Activated B cell treated with CpG ODN at 0.5 μM for 24 hours (primary cell): Measurements from ENCODE around the gene ROMO1. TPM values are rescaled to one million over a fixed set of nuclear protein-coding genes. Genes with fewer than 3 reads are reported as not detected.
A peak's percentile ranks its signal among the peaks of the same experiment; 100 is the strongest.

Source experiments
- ATAC-seq: fragments of 200-7000 bp; cut with Tn5 transposase; one replicate; pipeline ENCODE4 v1.10.0; 2021; ENCODE audit warnings: low read depth, mild to moderate bottlenecking, moderate library complexity
- CTCF ChIA-PET: fragments of 350-600 bp; sonication (Branson Sonifier 250); formaldehyde crosslinking; loops from one replicate; lab custom pipeline; 2021; ENCODE audit warnings: antibody characterized with exemption; lab: Charles Lee
- POLR2A ChIA-PET: fragments of 350-600 bp; sonication (Branson Sonifier 250); formaldehyde crosslinking; loops from one replicate; lab custom pipeline; 2021; ENCODE audit warnings: antibody characterized with exemption; lab: Charles Lee
- DNase-seq: peaks from one replicate; pipeline ENCODE4 v3.0.0; 2022
- H3K27ac Mint-ChIP-seq: one replicate; pipeline ENCODE4 v1.8.0; 2020; ENCODE audit warnings: mixed read lengths
- H3K27me3 Mint-ChIP-seq: one replicate; pipeline ENCODE4 v1.8.0; 2021; ENCODE audit warnings: mixed read lengths
- H3K36me3 Mint-ChIP-seq: one replicate; pipeline ENCODE4 v1.8.0; 2021; ENCODE audit warnings: low read depth, mixed read lengths
- H3K4me1 Mint-ChIP-seq: one replicate; pipeline ENCODE4 v1.8.0; 2021; ENCODE audit warnings: mixed read lengths
- H3K4me3 Mint-ChIP-seq: one replicate; pipeline ENCODE4 v1.8.0; 2020; ENCODE audit warnings: mild to moderate bottlenecking, mixed read lengths
- H3K9me3 Mint-ChIP-seq: one replicate; pipeline ENCODE4 v1.8.0; 2020; ENCODE audit warnings: mixed read lengths
- CTCF ChIP-seq: fragments of 200-600 bp; IDR thresholded peaks from one replicate; pipeline ENCODE4 v1.8.0; 2022; ENCODE audit warnings: antibody characterized with exemption, mild to moderate bottlenecking
- intact Hi-C: fragments of 100-400 bp; cut with micrococcal nuclease; formaldehyde crosslinking; loops from one replicate; pipeline ENCODE4 v1.15.1; 2024
- total RNA-seq: library from RNA; stranded (reverse); gene quantifications from 2 replicates; pipeline ENCODE4 v1.2.3, GENCODE V29; 2022

ROMO1 gene
- total RNA-seq, 1 donor from 2014 or later = 96.8 TPM

- Mint-ChIP-seq H3K4me1 (peaks cover 47% of the 10 kb centered on the region), H3K9me3 (no peaks in the 10 kb centered on the region), H3K36me3 (peaks cover 87% of the 10 kb centered on the region), H3K4me3 (peak overlapping the region; percentile 0), H3K27ac (peak overlapping the region; percentile 41), H3K27me3 (no peaks in the 10 kb centered on the region)
- ChIA-PET POLR2A (interaction anchor here (1.0 to 12.0 kb wide), 4 partner anchors 23 to 37 kb away, joined by 3 to 764 read pairs (median 5); partner anchors contain the start of genes NFS1, PHF20 and ROMO1), CTCF (no interaction called here)
- no peak for ATAC-seq
- no peak for DNase-seq
- no peak for TF ChIP-seq CTCF
- intact Hi-C loops = loop anchor here (2.0 kb wide), 2 partner anchors 14 to 26 kb away; no protein-coding TSS in a partner anchor
Measured at GRCh38 chr20:35734374-35734773, 35.2 kb downstream of the ROMO1 start.

- H3K4me3 Mint-ChIP-seq = no peak overlapping the region
- H3K27ac Mint-ChIP-seq = peak overlapping the region; percentile 41
- H3K27me3 Mint-ChIP-seq = no peaks in the 10 kb centered on the region
- DNase-seq = no peak
- CTCF ChIA-PET = no interaction called here
- POLR2A ChIA-PET = interaction anchor here (1.0 to 12.0 kb wide), 5 partner anchors 23 to 219 kb away, joined by 3 to 764 read pairs (median 5); partner anchors contain the start of genes NFS1, PHF20, ROMO1 and SCAND1
- H3K36me3 Mint-ChIP-seq = peaks cover 87% of the 10 kb centered on the region
- TF ChIP-seq CTCF = no peak
- H3K4me1 Mint-ChIP-seq = peaks cover 52% of the 10 kb centered on the region
- no peaks in the 10 kb centered on the region for H3K9me3 Mint-ChIP-seq
- no peak for ATAC-seq
- intact Hi-C loops = loop anchor here (2.0 kb wide), 2 partner anchors 14 to 26 kb away; no protein-coding TSS in a partner anchor
Measured at GRCh38 chr20:35734777-35735649, 35.8 kb downstream of the ROMO1 start.

- TF ChIP-seq CTCF = no peak
- CTCF ChIA-PET = no interaction called here
- no peaks in the 10 kb centered on the region for H3K27me3 Mint-ChIP-seq
- peaks cover 55% of the 10 kb centered on the region for H3K4me1 Mint-ChIP-seq
- H3K36me3 Mint-ChIP-seq = peaks cover 87% of the 10 kb centered on the region
- H3K27ac Mint-ChIP-seq = no peak overlapping the region
- DNase-seq (no peak), ATAC-seq (no peak)
- POLR2A ChIA-PET = interaction anchor here (0.7 to 12.0 kb wide), 6 partner anchors 16 to 218 kb away, joined by 3 to 764 read pairs (median 4); partner anchors contain the start of genes NFS1, PHF20, ROMO1 and SCAND1
- H3K9me3 Mint-ChIP-seq = no peaks in the 10 kb centered on the region
- no peak overlapping the region for H3K4me3 Mint-ChIP-seq
- intact Hi-C loops = loop anchor here (2.0 kb wide), 2 partner anchors 15 to 27 kb away; no protein-coding TSS in a partner anchor
Measured at GRCh38 chr20:35735826-35736470, 36.7 kb downstream of the ROMO1 start.

GRCh38 chr20:35737865-35738333, 38.7 kb downstream of the ROMO1 start:
- ATAC-seq = no peak
- Mint-ChIP-seq H3K27ac (peak overlapping the region; percentile 30), H3K4me1 (peaks cover 52% of the 10 kb centered on the region), H3K9me3 (no peaks in the 10 kb centered on the region), H3K27me3 (no peaks in the 10 kb centered on the region), H3K4me3 (no peak overlapping the region), H3K36me3 (peaks cover 84% of the 10 kb centered on the region)
- TF ChIP-seq CTCF = no peak
- intact Hi-C loops = no loop called here
- POLR2A ChIA-PET = interaction anchor here (0.6 to 12.0 kb wide), 2 partner anchors 8 to 33 kb away, joined by 5 to 764 read pairs; partner anchors contain the start of gene PHF20
- CTCF ChIA-PET = no interaction called here
- DNase-seq = no peak
